Bone marrow (tissue), 2 donors: Measurements from ENCODE around the gene NDST1.
"Not testable (repeated sequence)": the region's sequence is repeated elsewhere in the genome, so short reads cannot be mapped to it uniquely, and the experiment has no call there.

Experiments used
- DNase-seq, 2 donors: peaks; one replicate each; lab custom pipeline; 2025; lab: John Stamatoyannopoulos, UW

Gene NDST1

DNA sequence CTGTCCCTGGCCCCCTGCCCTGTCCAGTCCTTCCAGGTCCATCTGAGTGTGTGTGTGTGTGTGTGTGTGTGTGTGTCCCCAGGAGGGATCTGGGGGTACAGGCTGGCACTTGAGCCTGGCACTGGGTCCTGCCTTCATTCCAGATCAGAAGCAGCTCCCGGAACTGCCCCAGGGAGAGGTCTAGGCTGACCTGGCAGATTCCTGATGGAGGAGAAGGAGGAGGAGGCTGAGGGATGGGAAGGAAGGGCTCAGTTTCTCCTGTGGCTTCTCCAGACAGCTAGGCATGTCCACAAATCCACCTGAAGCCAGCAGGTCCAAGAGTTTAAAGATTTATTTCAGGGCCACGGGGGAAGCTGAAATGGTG lies 328 bp downstream of the NDST1 start:
- no peak for DNase-seq

DNA sequence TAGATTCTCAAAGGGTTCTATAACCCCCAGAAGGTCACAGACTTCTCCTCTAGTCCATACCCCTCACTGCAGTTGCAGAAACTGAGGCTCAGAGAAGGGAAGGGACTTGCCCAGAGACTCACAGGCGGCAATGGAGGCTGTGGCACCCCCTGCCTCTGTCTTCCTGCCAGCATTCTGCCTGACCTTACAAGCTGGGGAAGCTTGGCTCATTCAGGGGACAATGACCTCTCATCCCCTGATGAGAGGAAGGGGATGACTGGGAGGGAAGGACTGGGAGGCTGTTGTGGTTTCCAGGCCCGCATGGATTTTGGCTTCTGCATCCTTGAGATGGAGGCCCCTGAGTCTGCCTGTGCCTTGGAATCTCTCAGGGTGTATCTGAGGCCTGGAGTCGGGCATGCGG lies 897 bp downstream of the NDST1 start:
- no peak for DNase-seq

DNA sequence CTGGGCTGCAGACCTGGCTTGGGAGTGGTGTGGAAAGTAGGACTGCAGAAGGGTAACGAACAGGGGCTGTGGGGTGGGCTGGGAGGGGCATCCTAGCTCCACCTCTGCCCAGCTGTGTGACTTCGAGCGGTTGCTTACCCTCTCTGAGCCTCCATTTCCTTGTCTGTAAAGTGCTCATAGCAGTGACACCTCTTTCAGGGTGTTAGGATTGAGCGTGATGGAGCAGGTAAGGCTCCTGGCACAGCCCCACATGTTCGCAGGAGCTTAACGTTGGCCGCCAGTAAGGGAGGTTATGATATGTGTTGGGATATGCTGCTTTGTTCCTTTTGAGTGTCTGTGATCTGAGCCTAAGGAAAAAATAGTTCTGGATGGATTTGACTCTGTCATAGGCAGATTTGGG lies 2.1 kb downstream of the NDST1 start:
- no peak for DNase-seq

DNA sequence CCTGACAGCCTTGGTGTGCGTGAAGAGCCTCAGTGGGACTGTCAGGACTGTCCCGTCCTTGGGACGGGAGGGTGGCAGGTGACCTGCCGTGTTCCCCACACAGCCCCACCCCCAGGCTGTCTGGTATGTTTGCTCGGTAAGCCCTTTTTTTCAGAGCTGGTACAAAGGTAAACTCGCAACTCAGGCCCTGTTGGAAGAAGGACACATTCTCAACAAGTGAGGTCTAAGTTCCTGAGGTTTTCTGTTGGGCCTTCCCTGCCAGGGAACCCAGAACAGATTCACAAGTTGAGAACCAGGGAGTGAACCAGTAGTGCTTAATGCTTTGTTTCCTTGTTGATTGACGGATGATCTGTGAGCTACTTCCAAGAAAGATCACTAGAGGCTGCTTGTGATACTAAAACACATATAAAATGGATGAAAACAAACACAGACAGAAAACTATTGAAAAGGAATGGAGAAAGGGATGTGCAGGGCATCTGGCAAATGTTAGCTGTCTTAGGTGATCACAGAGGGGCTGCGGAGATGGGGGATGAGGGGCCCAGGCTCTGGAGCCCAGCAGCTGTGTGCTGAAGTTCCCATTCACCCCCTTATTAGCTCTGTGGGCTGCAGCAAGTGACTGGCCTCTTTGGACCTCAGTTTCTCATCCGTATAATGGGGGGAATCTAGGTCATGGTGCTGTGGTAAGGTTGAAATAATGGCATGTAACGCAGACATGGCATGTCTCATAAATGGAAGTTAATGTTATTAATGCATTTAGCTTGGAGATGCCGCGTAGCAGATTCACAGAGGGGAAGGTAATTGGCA lies 2.7 kb downstream of the NDST1 start:
- DNase-seq, result no peak

DNA sequence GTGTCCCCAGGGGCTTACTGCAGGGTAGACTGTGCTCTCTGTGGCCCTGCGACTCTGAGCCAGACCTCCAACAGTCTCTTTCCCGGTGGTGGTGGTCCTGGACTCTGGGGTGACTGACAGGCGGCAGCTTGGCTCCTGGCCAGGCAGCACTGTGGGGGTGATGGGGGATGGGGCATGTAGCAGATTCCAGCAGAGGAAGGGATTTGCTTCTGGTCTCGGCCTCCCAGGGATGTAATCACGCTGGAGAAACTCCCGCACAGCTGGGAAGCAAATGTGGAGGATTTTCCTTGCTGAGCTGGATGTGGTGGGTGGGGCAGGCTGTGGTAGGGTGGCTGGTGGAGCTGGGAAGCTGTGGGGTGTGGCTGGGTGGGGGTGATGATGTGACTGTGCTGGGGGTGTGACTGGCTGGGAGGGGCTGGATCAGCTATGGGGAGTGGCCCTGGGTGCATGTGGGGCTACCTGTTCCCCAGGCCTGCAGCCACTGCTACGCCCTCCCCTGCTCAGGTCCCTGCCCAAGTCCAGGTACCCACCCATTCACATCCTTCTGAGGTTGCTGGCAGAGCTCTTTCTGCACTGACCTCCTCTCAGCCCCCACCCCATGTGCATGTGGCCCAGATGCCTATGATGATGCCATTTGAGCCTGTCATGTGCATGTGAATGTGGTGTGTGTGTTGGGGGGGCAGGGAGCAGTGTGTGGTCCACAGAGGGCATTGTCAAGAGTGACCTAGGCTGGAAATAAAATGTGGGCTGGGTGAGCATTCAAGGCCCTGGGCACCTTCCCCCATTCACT lies 3.8 kb downstream of the NDST1 start:
- DNase-seq, result no peak

DNA sequence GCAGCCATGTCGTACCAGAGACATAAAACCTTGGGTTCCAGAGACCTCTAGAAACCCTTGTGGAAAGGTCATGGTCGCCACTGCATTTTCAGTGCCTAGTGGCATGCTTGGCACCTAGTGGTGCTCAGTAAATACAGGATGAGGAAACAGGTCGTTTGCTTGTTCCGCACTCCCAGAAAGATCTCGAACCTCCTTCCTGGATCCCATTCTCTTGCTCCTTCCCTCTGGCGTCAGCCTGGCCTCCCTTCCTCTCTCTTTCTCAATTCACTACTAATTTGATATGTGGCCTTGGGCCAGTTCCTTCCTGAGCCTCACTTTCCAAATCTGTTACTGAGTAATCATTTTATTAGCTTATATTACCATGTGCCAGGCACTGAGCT lies 4.4 kb downstream of the NDST1 start:
- no peak for DNase-seq

DNA sequence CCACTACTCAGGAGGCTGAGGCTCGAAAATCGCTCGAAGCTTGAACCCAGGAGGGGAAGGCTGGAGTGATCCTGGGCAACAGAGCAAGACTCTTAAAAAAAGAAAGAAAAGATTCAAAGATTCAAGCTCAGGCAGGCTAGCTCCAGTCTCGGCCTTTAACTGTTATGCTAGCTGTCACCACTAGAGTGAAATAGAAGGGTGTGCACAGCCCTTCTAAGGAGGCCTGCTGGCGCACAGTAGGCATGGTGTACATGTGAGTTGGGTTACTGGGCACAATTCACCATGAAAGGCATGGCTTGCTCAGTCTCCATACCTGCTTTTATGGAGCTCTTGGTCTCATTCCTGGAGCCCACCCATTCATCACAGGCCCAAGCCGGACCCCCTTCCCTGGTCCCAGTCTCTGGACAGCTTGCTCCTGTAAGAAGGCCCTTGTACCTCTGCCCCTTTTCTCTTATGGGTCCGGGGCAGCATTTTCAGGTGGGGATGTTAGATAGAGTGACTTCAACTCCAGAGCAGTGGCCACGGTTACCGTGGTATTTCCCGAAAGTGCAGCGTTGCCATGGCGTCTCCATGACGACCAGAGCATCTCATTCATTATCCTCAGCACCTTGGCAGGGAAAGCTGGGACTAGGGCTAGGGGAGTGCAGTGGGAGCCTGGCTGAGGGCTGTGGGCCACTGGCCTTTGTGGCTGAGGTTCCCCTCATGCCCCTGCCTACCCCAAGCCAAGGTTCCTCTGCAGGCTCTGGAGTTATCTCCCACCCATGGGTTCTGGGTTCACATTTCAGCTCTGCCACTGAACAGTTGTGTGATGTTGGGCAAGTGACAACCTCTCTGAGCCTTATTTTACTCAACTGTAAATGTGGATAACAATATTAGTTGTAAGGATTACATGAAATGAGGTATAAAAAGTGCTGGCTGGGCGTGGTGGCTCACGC lies 5.7 kb downstream of the NDST1 start:
- DNase-seq, result no peak

DNA sequence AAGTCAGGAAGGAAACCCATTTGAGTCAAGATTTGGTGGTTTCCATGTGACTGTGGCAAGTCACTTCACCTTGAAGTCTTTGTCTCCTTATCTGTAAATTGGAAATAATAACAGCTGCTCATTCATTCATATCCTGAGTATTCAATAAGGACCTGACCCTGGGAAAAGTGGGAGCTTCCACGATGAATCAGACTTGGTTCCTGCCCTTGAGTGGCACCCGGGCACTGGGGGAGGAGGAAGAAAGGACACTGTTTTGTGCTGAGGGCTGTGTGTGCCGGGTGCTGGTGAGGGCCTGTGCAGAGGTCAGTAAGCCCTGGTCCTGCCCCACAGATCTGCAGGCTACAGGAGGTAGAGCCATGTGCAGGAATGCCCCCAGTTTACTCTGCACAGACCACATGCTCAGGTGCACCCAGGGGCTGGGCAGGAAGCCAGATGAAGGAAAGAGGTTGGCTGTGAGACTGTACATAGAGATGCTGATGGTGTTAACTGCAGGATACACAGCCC lies 6.8 kb downstream of the NDST1 start:
- no peak for DNase-seq

DNA sequence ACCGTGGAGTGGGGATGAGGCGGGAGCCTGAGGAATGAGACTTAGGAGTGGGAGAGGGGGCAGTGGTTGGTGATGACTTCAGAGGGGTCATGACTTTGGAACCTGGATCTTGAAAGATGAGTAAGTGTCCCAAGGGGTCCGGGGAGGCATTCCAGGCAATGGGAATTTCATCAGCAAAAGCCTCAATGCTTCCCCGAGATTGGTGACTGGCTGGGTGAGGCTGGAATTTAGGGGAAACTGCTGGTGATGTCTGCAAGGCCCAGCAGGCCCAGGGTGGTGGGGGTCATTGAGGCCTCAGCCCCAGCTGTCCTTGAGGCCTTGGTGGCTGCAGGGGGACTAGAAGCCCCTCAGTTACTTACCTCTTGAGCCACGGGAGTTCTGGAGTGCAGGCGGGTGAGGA lies 7.5 kb downstream of the NDST1 start:
- DNase-seq, result no peak

DNA sequence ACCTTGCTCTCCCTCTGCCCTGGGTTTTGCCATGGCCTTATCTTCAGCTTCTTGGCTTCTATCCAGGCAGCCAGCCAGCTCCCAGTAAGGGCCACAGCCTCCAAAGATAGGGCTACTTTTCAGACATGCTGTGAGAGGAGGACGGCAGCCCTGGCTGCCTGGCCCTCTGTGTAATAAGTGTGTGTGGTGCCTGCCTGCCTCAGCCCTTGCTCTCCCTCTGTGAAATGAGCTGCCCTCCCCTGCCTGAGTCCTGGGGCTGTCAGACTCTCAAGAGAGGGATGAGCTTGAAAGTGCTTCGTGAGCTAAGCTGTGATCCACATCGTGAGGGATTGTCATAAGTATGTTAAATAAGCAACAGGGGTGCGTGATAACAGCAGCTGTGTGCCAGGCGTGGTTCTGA lies 8.1 kb downstream of the NDST1 start:
- no peak for DNase-seq

DNA sequence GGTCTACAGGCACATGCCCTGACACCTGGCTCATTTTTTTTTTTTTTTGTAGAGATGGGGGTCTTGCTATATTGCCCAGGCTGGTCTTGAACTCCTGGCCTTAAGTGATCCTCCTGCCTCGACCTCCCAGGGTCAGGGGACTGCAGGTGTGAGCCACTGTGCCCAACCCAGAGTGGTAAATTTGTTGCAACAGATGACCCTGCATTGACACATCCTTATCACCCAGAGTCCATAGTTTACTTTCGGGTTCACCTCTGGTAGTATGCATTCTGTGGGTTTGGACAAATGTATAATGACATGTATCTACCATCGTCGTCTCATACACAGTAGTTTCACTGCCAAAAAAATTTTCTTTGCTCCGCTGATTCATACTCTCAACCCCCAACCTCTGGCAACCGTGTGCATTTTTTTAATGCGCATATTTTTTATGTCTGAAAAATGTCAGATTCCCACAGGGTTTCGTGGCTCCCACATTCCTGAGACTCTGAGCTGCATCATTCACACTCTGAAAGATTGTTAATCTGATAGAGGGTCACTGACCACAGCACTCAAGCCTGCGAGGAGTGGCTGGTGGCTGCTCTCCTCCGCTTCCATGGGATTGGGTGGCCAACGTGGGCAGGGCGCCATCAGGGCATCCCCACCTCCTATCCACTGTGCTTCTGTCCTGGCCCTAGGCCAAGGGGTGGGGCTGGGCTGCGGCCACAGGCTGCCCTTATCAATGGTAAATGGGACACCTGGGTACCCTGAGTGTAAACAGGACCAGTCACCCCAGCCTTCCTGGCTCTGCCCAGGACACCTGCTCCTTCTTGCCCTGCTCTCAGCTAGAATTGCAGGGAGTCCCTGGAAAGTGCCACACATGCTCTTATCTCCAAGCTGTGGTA lies 9.6 kb downstream of the NDST1 start:
- no peak for DNase-seq

DNA sequence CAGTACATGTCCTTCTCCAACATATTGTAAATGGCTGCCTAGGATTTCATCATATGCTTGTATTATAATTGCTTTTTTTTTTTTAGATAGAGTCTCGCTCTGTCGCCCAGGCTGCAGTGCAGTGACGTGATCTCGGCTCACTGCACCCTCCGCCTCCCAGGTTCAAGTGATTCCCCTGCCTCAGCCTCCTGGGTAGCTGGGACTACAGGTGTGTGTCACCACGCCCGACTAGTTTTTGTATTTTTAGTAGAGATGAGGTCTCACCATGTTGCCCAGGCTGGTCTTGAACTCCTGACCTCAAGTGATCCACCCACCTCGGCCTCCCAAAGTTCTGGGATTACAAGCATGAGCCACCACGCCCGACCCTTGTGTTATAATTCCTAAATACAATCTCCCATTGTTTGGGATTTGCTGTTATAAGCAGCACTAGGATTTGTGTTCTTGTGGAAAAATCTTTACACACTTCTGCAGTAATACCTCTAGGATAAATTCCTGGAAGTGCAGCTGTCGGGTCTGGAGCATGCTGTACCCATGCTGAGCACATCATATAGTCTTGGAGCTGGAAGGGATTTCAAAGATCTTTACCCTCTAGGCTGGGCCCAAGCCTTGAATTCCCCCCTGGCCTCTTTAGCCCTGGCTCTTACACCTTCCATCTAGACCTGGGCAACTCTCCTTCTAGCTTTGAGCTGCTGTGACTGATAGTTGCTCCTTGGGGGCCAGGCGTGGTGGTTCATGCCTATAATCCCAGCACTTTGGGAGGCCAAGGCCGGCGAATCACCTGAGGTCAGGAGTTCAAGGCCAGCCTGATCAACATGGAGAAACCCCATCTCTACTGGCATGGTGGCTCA lies 11.0 kb downstream of the NDST1 start:
- not testable (repeated sequence) for DNase-seq

DNA sequence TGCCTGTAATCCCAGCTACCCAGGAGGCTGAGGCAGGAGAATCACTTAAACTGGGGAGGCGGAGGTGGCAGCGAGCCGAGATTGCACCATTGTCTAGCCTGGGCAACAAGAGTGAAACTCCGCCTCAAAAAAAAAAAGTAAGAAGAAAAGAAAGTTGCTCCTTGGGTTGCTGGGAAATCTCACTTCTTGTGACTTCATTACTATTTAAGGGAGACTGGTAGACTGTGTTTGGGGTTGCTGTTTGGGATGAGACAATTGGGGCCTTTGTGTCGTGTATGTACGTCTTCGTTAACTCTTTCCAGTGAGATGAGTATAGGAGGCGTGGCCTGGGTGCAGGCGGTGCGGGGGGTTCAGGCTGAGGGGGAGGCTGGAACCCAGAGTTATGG lies 11.6 kb downstream of the NDST1 start:
- no peak for DNase-seq

DNA sequence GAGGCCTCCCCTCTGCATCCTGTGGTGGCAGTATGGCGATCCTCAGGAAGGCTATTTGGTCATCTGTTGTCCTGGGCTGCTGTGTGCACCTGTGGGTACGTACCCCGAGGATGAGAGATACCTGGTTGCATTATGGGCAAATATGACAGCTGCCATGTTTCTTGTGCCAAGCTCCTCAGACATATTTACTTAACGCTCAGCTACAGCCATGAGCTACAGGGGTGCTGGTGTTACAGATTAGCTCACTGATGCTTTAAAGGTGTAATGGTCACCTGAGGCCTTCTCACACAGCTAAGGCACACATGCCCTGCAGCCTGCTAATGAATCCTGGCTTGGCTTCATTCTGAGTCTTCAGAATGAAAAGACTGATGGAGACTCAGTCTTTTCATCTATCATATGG lies 12.0 kb downstream of the NDST1 start:
- no peak for DNase-seq

DNA sequence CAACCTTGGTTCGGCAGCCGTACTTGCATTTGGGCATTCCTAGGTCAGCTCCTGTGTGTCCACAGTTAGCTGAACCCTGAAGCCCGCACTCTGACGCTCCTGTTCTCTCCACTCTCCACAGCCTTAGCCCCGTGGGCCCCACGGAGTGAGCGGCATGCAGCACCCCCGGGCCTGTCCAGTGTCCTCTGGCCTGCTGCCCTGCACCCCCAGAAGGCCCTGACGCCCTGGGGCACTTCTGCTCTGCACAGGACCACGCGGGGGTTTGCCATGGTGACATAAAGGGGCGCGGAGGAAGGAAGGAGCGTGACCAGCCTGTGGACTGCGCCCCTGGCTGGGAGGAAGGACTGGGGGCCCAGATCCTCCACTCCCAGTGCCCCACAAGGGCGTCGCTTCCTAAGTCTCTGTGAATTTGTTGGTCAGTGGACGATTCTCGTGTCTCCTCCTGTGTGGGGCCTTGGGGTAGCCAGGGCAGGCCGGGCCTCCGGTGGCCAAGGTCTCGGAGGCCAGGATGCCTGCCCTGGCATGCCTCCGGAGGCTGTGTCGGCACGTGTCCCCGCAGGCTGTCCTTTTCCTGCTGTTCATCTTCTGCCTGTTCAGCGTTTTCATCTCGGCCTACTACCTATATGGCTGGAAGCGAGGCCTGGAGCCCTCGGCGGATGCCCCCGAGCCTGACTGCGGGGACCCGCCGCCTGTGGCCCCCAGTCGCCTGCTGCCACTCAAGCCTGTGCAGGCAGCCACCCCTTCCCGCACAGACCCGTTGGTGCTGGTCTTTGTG lies 13.0 kb downstream of the NDST1 start:
- DNase-seq, result no peak

DNA sequence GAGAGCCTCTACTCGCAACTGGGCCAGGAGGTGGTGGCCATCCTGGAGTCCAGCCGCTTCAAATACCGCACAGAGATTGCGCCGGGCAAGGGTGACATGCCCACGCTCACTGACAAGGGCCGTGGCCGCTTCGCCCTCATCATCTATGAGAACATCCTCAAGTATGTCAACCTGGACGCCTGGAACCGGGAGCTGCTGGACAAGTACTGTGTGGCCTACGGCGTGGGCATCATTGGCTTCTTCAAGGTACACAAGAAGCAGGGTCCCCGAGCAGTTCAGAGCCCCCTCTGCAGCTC lies 13.5 kb downstream of the NDST1 start:
- DNase-seq, result no peak

DNA sequence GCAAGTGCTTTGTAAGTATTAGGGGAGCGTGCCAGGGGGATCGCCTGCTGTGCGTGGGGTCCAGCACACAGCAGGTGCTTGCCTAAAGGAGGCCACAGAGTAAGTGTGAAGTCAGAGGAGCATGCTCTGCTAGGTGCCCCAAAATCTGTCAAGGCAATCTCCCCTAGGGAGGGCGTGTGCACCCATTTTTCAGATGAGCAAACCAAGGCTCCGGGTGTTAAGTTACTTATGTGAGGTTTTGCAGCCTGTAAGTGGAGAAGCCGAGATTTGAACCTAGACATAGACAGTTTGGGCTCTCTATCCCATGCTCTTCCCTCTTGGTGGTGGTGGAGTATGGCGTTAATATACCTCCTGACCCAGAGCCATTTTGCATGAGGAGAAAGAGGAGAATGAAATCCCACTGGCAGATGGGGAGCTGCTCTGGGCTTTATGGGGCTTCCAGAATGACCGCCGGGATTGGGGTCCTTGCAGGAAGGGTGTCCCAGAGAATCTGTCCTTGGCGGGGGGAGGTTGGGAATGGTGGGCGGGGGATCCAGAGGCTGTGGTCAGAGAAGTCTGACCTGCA lies 14.1 kb downstream of the NDST1 start:
- no peak for DNase-seq

DNA sequence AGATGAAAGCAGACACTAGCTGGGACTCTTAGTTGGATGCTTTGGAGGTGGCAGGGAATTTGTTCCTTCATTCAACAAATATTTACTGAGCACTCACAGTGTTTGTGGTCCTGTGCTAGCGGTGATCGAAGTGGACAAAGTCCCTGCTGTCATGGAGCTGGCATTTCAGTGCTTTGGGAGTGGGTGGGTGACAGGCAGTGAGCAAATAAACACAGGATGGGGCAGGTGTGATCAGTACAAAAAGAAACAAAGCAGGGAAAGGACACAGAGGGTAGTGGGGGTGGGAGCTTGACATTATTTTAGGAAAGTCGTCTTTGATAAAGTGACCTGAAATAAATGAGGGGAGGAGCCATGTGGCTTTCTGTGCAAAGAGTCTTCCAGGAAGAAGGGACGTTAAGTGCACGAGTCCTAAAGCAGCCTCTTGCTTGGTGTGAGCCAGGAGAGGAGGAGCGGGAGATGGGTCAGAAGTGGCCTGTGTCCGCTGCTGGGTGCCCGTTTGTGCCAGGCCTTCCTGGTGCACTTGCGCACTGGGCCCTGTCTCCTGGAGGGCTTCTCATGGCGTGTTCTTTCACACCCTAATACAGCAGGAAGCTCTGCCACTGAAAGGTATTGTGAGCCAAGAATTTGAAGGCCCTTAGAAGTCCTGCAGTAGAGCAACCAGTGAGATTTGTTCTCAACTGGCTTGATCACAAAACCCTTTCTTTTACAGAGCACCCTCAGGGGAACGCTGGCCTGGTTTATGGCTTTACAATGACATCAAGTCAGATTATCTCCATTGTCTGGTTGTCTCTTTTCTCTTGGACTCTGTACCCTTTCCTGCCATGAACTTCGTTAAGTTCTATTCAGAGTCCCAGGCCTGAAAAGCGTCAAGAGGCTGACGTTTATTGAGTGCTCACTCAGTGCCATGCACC lies 14.8 kb downstream of the NDST1 start:
- DNase-seq, result no peak
